ENCODE measurements around the gene CAPN13. TPM values are rescaled to one million over a fixed set of nuclear protein-coding genes. Genes with fewer than 3 reads are reported as not detected.

Gene CAPN13
- total RNA-seq, 2 experiments from 2014 or later: not detected

DNA sequence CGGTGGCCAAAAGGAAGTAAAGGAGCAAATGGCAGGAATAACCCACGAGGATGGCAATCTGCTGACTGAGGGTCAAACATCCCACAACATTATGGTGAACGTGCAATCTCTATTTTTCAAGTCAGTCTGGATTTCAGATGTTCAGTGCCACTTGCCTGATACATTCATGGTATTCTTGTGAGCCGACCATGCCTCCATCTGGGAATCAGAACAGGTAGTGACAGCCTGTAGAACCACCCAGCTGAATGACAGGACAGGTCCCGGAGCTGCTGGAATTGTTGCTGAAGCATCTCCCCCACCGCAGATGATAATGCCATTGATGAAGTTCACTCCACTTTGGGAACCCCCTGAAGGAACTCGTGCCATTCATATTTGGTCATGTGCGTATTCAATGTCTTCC is 123.2 kb downstream of the CAPN13 start:
- Mint-ChIP-seq H3K36me3 (ENCODE audit: low read depth) (no peaks in the 10 kb centered on the region), H3K27me3 (no peaks in the 10 kb centered on the region), H3K27ac (no peak overlapping the region), H3K4me1 (ENCODE audit: low read depth) (no peaks in the 10 kb centered on the region), H3K4me3 (no peak overlapping the region), H3K9me3 (no peaks in the 10 kb centered on the region)
- ChIA-PET CTCF (interaction anchor here (0.5 kb wide), 1 partner anchor 73 kb away, joined by 3 read pairs; no protein-coding TSS in a partner anchor), POLR2A (no interaction called here)
- DNase-seq: no peak
- TF ChIP-seq, protein P1, sequence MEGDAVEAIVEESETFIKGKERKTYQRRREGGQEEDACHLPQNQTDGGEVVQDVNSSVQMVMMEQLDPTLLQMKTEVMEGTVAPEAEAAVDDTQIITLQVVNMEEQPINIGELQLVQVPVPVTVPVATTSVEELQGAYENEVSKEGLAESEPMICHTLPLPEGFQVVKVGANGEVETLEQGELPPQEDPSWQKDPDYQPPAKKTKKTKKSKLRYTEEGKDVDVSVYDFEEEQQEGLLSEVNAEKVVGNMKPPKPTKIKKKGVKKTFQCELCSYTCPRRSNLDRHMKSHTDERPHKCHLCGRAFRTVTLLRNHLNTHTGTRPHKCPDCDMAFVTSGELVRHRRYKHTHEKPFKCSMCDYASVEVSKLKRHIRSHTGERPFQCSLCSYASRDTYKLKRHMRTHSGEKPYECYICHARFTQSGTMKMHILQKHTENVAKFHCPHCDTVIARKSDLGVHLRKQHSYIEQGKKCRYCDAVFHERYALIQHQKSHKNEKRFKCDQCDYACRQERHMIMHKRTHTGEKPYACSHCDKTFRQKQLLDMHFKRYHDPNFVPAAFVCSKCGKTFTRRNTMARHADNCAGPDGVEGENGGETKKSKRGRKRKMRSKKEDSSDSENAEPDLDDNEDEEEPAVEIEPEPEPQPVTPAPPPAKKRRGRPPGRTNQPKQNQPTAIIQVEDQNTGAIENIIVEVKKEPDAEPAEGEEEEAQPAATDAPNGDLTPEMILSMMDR (IDR thresholded peaks at IDR 0.05): no peak
- no peak for ATAC-seq
- intact Hi-C loops (cut with micrococcal nuclease): no loop called here

DNA sequence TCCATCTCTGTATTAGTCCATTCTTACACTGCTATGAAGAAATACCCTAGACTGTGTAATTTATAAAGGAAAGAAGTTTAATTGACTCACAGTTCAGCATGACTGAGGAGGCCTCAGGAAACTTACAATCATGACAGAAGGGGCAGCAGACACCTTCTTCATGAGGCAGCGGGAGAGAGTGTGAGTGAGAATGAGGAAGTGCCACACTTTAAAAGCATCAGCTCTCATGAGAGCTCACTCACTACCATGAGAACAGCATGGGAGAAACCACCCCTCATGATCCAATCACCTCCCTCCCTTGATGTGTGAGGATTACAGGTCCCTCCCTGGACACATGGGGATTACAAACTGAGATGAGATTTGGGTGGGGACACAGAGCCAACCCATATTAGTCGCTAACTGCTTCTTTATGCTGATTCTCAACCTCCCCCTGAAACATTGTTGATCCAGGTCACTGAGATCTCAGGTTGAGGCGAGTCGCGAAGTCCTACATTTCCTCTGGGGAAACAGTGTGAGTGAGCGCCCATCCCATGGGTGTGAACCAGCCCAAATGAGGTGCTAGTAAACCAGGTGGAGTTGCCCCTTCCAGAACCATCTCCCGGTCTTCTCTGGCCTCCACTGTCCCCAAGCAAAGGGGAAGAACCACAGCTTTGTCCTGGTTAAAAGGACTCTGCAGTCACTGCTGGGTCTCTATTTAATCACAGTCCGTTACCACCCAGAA is 123.8 kb downstream of the CAPN13 start:
- DNase-seq (no peak), ATAC-seq (no peak)
- no peak overlapping the region for H3K4me3 Mint-ChIP-seq
- no peaks in the 10 kb centered on the region for H3K9me3 Mint-ChIP-seq
- H3K4me1 Mint-ChIP-seq (ENCODE audit: low read depth): no peaks in the 10 kb centered on the region
- no peaks in the 10 kb centered on the region for H3K27me3 Mint-ChIP-seq
- ChIA-PET CTCF (interaction anchor here (0.5 to 1.0 kb wide), 2 partner anchors 73 to 518 kb away, joined by 3 read pairs; no protein-coding TSS in a partner anchor), POLR2A (no interaction called here)
- no peaks in the 10 kb centered on the region for H3K36me3 Mint-ChIP-seq (ENCODE audit: low read depth)
- H3K27ac Mint-ChIP-seq: no peak overlapping the region
- TF ChIP-seq, protein P1 (IDR thresholded peaks at IDR 0.05): no peak
- intact Hi-C loops (cut with micrococcal nuclease): no loop called here

DNA sequence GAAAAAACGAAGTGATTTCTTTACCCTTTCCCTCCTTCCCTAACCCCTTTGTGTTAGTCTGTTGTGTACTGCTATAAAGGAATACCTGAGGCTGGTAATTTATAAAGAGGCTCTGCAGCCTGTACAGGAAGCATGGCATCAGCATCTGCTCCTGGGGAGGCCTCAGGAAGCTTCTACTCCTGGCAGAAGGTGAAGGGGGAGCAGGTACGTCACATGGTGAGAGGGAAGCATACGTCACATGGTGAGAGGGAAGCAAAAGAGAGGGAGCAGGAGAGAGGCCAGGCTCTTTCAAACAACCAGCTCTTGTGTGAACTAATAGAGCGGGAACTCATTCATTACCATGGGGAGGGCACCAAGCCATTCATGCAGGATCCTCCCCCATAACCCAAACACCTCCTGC is 126.2 kb downstream of the CAPN13 start:
- H3K4me3 Mint-ChIP-seq: no peak overlapping the region
- intact Hi-C loops (cut with micrococcal nuclease): no loop called here
- H3K9me3 Mint-ChIP-seq: no peaks in the 10 kb centered on the region
- H3K27me3 Mint-ChIP-seq: no peaks in the 10 kb centered on the region
- no peak for DNase-seq
- no peaks in the 10 kb centered on the region for H3K36me3 Mint-ChIP-seq (ENCODE audit: low read depth)
- CTCF ChIA-PET: no interaction called here
- TF ChIP-seq, protein P1 (IDR thresholded peaks at IDR 0.05): no peak
- no peaks in the 10 kb centered on the region for H3K4me1 Mint-ChIP-seq (ENCODE audit: low read depth)
- POLR2A ChIA-PET: interaction anchor here (0.6 kb wide), 1 partner anchor 17 kb away, joined by 4 read pairs; no protein-coding TSS in a partner anchor
- no peak for ATAC-seq
- H3K27ac Mint-ChIP-seq: no peak overlapping the region

DNA sequence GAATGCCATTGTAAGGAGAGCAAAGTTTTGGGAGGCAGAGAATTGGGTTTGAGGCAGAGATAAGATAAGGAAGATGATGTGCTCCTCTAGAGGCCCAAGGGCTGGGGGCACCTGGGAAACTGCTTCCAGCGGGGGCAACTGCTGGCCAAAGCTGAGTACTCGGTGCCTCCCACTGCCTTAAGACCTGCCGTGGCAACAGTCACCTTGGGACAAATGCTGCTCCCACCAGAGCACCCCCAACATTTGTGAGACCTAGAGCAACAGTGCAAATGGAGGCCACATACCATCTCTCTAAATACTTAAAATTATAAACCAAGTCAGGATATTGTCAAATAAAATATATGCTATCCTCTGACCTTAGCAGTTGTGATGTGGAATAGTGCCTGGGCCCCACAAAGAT is 127.1 kb downstream of the CAPN13 start:
- POLR2A ChIA-PET: no interaction called here
- Mint-ChIP-seq H3K4me3 (no peak overlapping the region), H3K4me1 (ENCODE audit: low read depth) (no peaks in the 10 kb centered on the region), H3K27ac (no peak overlapping the region), H3K9me3 (no peaks in the 10 kb centered on the region), H3K27me3 (no peaks in the 10 kb centered on the region), H3K36me3 (ENCODE audit: low read depth) (no peaks in the 10 kb centered on the region)
- intact Hi-C loops (cut with micrococcal nuclease): no loop called here
- DNase-seq (no peak), ATAC-seq (no peak)
- CTCF ChIA-PET: no interaction called here
- TF ChIP-seq, protein P1 (IDR thresholded peaks at IDR 0.05): no peak

DNA sequence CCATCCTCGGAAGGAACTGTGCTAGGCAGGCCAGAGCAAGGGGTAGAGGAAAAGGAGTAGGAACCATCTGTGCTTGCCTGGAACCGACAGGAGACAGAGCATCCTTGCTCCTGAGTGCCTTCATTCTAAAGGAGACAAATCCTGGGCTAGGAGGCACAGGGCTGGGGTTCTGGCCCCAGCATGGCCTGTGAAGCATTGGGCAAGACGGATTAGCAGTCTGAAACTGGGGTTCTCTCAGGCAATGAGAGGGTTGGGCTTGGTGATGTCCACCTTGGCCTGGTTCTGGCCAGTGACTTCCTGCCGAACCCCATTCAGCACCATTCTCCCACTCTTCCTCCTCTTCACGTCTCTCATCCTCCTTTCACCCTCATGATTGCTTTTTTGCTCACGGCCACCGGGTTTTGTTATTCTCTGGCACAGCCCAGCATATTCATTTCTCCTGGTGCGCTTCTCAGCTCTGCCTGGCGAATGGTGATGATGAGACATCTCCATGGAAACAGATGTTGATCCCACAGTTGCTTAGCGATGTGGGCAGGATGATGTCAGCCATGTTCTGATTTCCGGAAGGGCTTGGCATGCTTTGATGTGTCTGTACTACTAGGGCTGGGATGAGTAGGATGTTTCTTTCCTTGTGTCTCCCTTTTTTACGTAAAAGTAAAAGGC is 127.7 kb downstream of the CAPN13 start:
- Mint-ChIP-seq H3K27ac (no peak overlapping the region), H3K36me3 (ENCODE audit: low read depth) (no peaks in the 10 kb centered on the region), H3K27me3 (no peaks in the 10 kb centered on the region), H3K4me3 (no peak overlapping the region), H3K4me1 (ENCODE audit: low read depth) (no peaks in the 10 kb centered on the region), H3K9me3 (no peaks in the 10 kb centered on the region)
- ATAC-seq: no peak
- POLR2A ChIA-PET: no interaction called here
- CTCF ChIA-PET: no interaction called here
- TF ChIP-seq, protein P1 (IDR thresholded peaks at IDR 0.05): no peak
- intact Hi-C loops (cut with micrococcal nuclease): no loop called here
- no peak for DNase-seq
